ENCODE measurements around the gene WDR33. TPM values are rescaled to one million over a fixed set of nuclear protein-coding genes. Genes with fewer than 3 reads are reported as not detected.

WDR33 gene
- total and polyA plus RNA-seq, 2 of the 4 experiments (the other 2 are of a cell fraction): 19.6 to 41.2 TPM

DNA sequence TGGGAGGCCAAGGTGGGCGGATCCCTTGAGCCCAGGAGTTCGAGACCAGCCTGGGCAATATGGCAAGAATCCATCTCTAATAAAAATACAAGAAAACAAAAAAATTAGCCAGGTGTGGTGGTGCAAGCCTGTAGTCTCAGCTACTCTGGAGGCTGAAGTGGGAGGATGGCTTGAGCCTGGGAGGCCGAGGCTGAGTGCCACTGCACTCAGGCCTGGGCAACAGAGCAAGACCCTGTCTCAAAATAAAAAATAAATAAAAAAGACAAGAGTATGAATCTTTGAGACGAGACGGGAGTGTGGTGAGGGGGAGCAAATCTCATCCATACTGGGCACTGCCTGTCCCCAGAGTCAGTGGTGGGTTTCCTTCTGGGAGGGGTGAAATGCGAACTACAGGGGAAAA is 152.8 kb downstream of the WDR33 start:
- no peak overlapping the region for H4K91ac ChIP-seq (ENCODE audit: insufficient read depth, low read depth, low read length)
- H3K9me1 ChIP-seq (ENCODE audit: insufficient read depth, low read length): peaks cover 28% of the 10 kb centered on the region
- H3K23ac ChIP-seq (ENCODE audit: low read depth, low read length): no peak overlapping the region
- H3K4me3 ChIP-seq (ENCODE audit: insufficient read depth, low read depth, low read length): no peak overlapping the region
- H3K27me3 ChIP-seq (ENCODE audit: control insufficient read depth, insufficient read depth, low read length): no peaks in the 10 kb centered on the region
- no peak overlapping the region for H2AK9ac ChIP-seq (replicated peaks; ENCODE audit: low read depth, low read length, poor library complexity)
- no peak overlapping the region for H2BK20ac ChIP-seq (ENCODE audit: low read depth, low read length)
- dilution Hi-C loops (cut with HindIII; ENCODE audit: low sequenced_read_pairs, unreplicated experiment) (no loop called here), in situ Hi-C loops (cut with MboI; ENCODE audit: low sequenced_read_pairs) (no loop called here), intact Hi-C loops (cut with micrococcal nuclease) (no loop called here)
- no peak overlapping the region for H3K9ac ChIP-seq (ENCODE audit: low read depth, low read length)
- no peak overlapping the region for H4K8ac ChIP-seq (ENCODE audit: low read depth in 2 of 2, low read length in 2 of 2)
- ChIA-PET POLR2A (ENCODE audit: unreplicated experiment) (no interaction called here), CTCF (no interaction called here)
- TF ChIP-seq, protein P1, sequence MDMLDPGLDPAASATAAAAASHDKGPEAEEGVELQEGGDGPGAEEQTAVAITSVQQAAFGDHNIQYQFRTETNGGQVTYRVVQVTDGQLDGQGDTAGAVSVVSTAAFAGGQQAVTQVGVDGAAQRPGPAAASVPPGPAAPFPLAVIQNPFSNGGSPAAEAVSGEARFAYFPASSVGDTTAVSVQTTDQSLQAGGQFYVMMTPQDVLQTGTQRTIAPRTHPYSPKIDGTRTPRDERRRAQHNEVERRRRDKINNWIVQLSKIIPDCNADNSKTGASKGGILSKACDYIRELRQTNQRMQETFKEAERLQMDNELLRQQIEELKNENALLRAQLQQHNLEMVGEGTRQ (IDR thresholded peaks at IDR 0.05; ENCODE audit: low read depth, low read length): no peak
- TF ChIP-seq NFE2L2 (IDR thresholded peaks at IDR 0.05; ENCODE audit: low read depth, low read length) (no peak), FOS (IDR thresholded peaks at IDR 0.05; ENCODE audit: low read depth, low read length) (no peak), CTCF (conservative IDR thresholded peaks at IDR 0.05; ENCODE audit: low read depth, low read length) (no peak), RFX5 (IDR thresholded peaks at IDR 0.05; ENCODE audit: low read depth, low read length) (no peak), RAD21 (IDR thresholded peaks at IDR 0.05; ENCODE audit: low read length) (no peak), MXI1 (IDR thresholded peaks at IDR 0.05; ENCODE audit: borderline replicate concordance, low read depth, low read length) (no peak), POLR2A (IDR thresholded peaks at IDR 0.05; ENCODE audit: low read depth, low read length) (no peak), MAZ (IDR thresholded peaks at IDR 0.05; ENCODE audit: borderline replicate concordance, low read depth, low read length) (no peak), ELK1 (IDR thresholded peaks at IDR 0.05; ENCODE audit: borderline replicate concordance, low read depth, low read length) (no peak), CEBPB (IDR thresholded peaks at IDR 0.05; ENCODE audit: low read depth, low read length) (no peak), RCOR1 (IDR thresholded peaks at IDR 0.05; ENCODE audit: insufficient replicate concordance, low read length) (no peak), SMC3 (IDR thresholded peaks at IDR 0.05; ENCODE audit: low read depth, low read length) (no peak), BHLHE40 (IDR thresholded peaks at IDR 0.05; ENCODE audit: low read depth, low read length) (no peak), CHD1 (IDR thresholded peaks at IDR 0.05; ENCODE audit: low read depth, low read length) (no peak), MAFK (IDR thresholded peaks at IDR 0.05; ENCODE audit: low read depth, low read length) (no peak)
- no TSS peak for BruUV-seq (replicated peaks)
- no peak overlapping the region for H3K4me2 ChIP-seq (ENCODE audit: low read depth, low read length)
- H3K56ac ChIP-seq (ENCODE audit: extremely low read depth, insufficient read depth, low read length): no peak overlapping the region
- peaks cover 2% of the 10 kb centered on the region; the same call in 1 of the 2 replicates for H3K9me3 ChIP-seq (ENCODE audit: control insufficient read depth, insufficient read depth, low read length)
- H2BK120ac ChIP-seq (ENCODE audit: low read depth, low read length): no peak overlapping the region
- DNase-seq (no peak), ATAC-seq (ENCODE audit: low read depth) (no peak)
- peaks cover 19% of the 10 kb centered on the region for H3K36me3 ChIP-seq (ENCODE audit: control insufficient read depth, insufficient read depth, low read length)
- WGBS, 2 experiments (ENCODE audit: extremely low coverage in 2 of 2, insufficient read length in 1 of 2): 100% methylated on average over 2 of the region's 6 CpGs; no CpG with 5 or more reads in 1 of the 2 experiments
- H3K27ac ChIP-seq (ENCODE audit: insufficient read depth, low read length): no peak overlapping the region
- no peak overlapping the region for H3K14ac ChIP-seq (replicated peaks; ENCODE audit: low read depth, low read length)
- no peak overlapping the region for H2AK5ac ChIP-seq (ENCODE audit: low read depth, low read length)
- H3K4ac ChIP-seq (ENCODE audit: low read depth, low read length): no peak overlapping the region
- H2AFZ ChIP-seq (replicated peaks; ENCODE audit: low read length, poor library complexity): no peak overlapping the region
- peaks cover 18 to 55% of the 10 kb centered on the region in 2 experiments for H3K79me1 ChIP-seq (ENCODE audit: low read depth in 1 of 2, low read length in 2 of 2)
- peaks cover 62% of the 10 kb centered on the region for H4K20me1 ChIP-seq (ENCODE audit: insufficient read depth, low read length)
- H2BK5ac ChIP-seq (ENCODE audit: low read depth, low read length, poor library complexity, severe bottlenecking): no peak overlapping the region
- peaks cover 13% of the 10 kb centered on the region for H3K4me1 ChIP-seq (ENCODE audit: control insufficient read depth, insufficient read depth, low read length)
- no peak overlapping the region for H4K5ac ChIP-seq (ENCODE audit: low read depth, low read length)
- no peak overlapping the region for H3K18ac ChIP-seq (ENCODE audit: low read depth, low read length)
- H2BK15ac ChIP-seq (ENCODE audit: low read depth, low read length): no peak overlapping the region
